GM12878 (cell line): Measurements from ENCODE around the gene TMED7. TPM values are rescaled to one million over a fixed set of nuclear protein-coding genes. Genes with fewer than 3 reads are reported as not detected.
A peak's percentile ranks its signal among the peaks of the same experiment; 100 is the strongest.

ENCODE experiments used
- ASH2L ChIP-seq: fragments of 300-600, 200-600 bp; sonication (generic); IDR thresholded peaks from 2 replicates; pipeline ENCODE4 v1.6.1; 2017; ENCODE audit warnings: low read depth, mild to moderate bottlenecking, borderline replicate concordance
- BCL11A ChIP-seq: IDR thresholded peaks from 2 replicates; pipeline ENCODE4 v1.6.1; 2011; ENCODE audit warnings: low read depth, low read length
- BHLHE40 ChIP-seq, 2 experiments: fragments of 450-650 bp in 1 of 2; IDR thresholded peaks; 2 replicates each; pipeline ENCODE4 v1.6.1; 2011 to 2017; ENCODE audit warnings: low read depth in 2 of 2, borderline replicate concordance in 1 of 2, improper control_type of control experiment in 1 of 2, low read length in 1 of 2, mild to moderate bottlenecking in 1 of 2
- CHD1 ChIP-seq: IDR thresholded peaks from 2 replicates; pipeline ENCODE4 v1.6.1; 2012; ENCODE audit warnings: low read depth, low read length, improper control_type of control experiment
- CHD4 ChIP-seq: fragments of 200-600 bp; sonication (generic); IDR thresholded peaks from 2 replicates; pipeline ENCODE4 v1.6.1; 2016; ENCODE audit warnings: mild to moderate bottlenecking
- CREB1 ChIP-seq: IDR thresholded peaks from 2 replicates; pipeline ENCODE4 v1.6.1; 2012; ENCODE audit warnings: low read depth, mild to moderate bottlenecking, inconsistent platforms
- ETV6 ChIP-seq, 2 experiments: fragments of 450-650 bp in 1 of 2; IDR thresholded peaks in 1 of 2; conservative IDR thresholded peaks in 1 of 2; 2 replicates each; pipeline ENCODE4 v1.6.1; 2014; ENCODE audit warnings: antibody characterized with exemption in 1 of 2, borderline replicate concordance in 1 of 2, low read depth in 1 of 2, mild to moderate bottlenecking in 1 of 2, moderate library complexity in 1 of 2
- FOXM1 ChIP-seq: IDR thresholded peaks from 2 replicates; pipeline ENCODE4 v1.6.1; 2012; ENCODE audit warnings: low read depth, mild to moderate bottlenecking, inconsistent platforms, low read length, moderate library complexity
- HDAC6 ChIP-seq: fragments of 200-600 bp; sonication (generic); IDR thresholded peaks from one replicate; pipeline ENCODE4 v1.8.0; 2017; ENCODE audit warnings: antibody characterized with exemption; ENCODE audit not compliant: unreplicated experiment
- JUND ChIP-seq: IDR thresholded peaks from 2 replicates; pipeline ENCODE4 v1.6.1; 2012; ENCODE audit warnings: low read depth, mild to moderate bottlenecking, low read length, improper control_type of control experiment, moderate library complexity
- NFXL1 ChIP-seq: fragments of 450-650 bp; IDR thresholded peaks from 2 replicates; pipeline ENCODE4 v1.6.1; 2017; ENCODE audit warnings: antibody characterized with exemption, mild to moderate bottlenecking, borderline replicate concordance
- RCOR1 ChIP-seq: conservative IDR thresholded peaks from 2 replicates; pipeline ENCODE4 v1.6.1; 2012; ENCODE audit warnings: low read depth, low read length, improper control_type of control experiment
- SIX5 ChIP-seq: IDR thresholded peaks from 2 replicates; pipeline ENCODE4 v1.6.1; 2011; ENCODE audit warnings: mild to moderate bottlenecking, low read depth, low read length, moderate library complexity; ENCODE audit not compliant: severe bottlenecking
- SREBF1 ChIP-seq: IDR thresholded peaks from 2 replicates; pipeline ENCODE4 v1.6.1; 2012; ENCODE audit warnings: mild to moderate bottlenecking, low read length
- TAF1 ChIP-seq: IDR thresholded peaks from 2 replicates; pipeline ENCODE4 v1.6.1; 2011; ENCODE audit warnings: mild to moderate bottlenecking, low read depth, low read length, borderline replicate concordance
- TCF3 ChIP-seq: IDR thresholded peaks from 2 replicates; pipeline ENCODE4 v1.6.1; 2012; ENCODE audit warnings: low read depth, mild to moderate bottlenecking, low read length, borderline replicate concordance; ENCODE audit not compliant: insufficient read depth
- ZNF384 ChIP-seq: IDR thresholded peaks from 2 replicates; pipeline ENCODE4 v1.6.1; 2012; ENCODE audit warnings: low read depth, mild to moderate bottlenecking, low read length, improper control_type of control experiment, borderline replicate concordance
- polyA plus RNA-seq, 11 experiments: library from polyadenylated mRNA; depleted of rRNA in 4 of 11; unstranded in 6 of 11; stranded (reverse) in 5 of 11; fragments of >200 nt; fragmentation: Nextera tagmentation in 4 of 11; fragmentation: Illumina TruSeq in 1 of 11; extraction: Ambion mirVana in 4 of 11; extraction: Trizol in 1 of 11; gene quantifications; 1 replicate in 1 of 11; 2 replicates in 10 of 11; pipeline versions ENCODE4 v1.2.1 to v1.2.3, GENCODE V29; 2011 to 2016; ENCODE audit warnings: inconsistent platforms in 2 of 11, missing spikeins in 2 of 11, low read depth in 1 of 11
- total RNA-seq, 4 experiments: library from RNA; depleted of rRNA in 3 of 4; stranded (reverse); fragments of >200 nt in 3 of 4; fragmentation: Illumina TruSeq in 1 of 4; extraction: Trizol in 1 of 4; gene quantifications; 2 replicates each; pipeline versions ENCODE4 v1.2.1 to v1.2.3, GENCODE V29; 2013 to 2021
- TF ChIP-seq, protein P1 (sequence below): fragments of 450-650 bp; IDR thresholded peaks from 2 replicates; pipeline ENCODE4 v1.6.1; 2017; ENCODE audit warnings: low read depth, mild to moderate bottlenecking, moderate library complexity
- TF ChIP-seq, protein P2 (sequence below): IDR thresholded peaks from 2 replicates; pipeline ENCODE4 v1.6.1; 2011; ENCODE audit warnings: mild to moderate bottlenecking, low read depth, low read length, moderate library complexity; ENCODE audit not compliant: insufficient replicate concordance
- TF ChIP-seq, protein P3 (sequence below): IDR thresholded peaks from 2 replicates; pipeline ENCODE4 v1.6.1; 2012; ENCODE audit warnings: mild to moderate bottlenecking, low read depth, low read length

TMED7 gene
- total and polyA plus RNA-seq, 10 of the 15 experiments (the other 5 are each of a cell fraction or from before 2014, with no cell fraction given): 8.0 to 37.3 (median 25.2) TPM

DNA sequence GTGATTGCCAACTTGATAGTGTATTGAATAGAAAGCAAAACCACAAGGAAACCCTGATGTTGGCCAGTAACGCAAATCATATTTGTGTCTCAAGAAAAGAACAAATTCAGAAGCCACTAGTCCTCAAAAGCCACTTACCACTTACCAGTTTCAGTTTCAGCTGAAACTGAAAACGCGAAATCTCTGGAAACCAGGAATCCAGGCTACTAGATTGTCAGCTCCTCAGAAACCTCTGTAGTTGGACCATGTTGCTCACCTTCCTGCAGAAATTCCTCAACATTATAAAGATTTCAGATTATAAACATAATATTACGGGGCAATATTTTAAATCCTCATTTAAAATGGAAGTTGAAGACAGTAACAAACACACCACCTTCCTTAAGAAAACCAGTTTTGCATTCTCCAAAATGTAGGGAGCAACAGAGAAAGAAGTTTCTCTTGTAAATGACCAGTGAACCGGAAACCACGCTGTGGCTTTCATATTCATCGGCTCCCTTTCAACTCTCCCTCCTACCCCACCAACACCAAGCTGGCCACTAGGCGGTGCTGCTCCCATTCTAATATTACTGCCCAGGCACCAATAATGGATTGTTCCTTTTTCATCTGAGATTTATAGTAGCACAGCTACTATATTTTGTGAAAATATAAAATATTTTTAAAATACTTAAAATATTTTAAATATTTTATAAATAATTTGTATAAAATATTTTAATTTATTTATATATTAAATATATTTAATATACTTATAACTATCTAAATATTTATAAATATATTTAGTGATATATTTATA is 8.7 kb upstream of the TMED7 start (continued):
- TF ChIP-seq, protein P1, sequence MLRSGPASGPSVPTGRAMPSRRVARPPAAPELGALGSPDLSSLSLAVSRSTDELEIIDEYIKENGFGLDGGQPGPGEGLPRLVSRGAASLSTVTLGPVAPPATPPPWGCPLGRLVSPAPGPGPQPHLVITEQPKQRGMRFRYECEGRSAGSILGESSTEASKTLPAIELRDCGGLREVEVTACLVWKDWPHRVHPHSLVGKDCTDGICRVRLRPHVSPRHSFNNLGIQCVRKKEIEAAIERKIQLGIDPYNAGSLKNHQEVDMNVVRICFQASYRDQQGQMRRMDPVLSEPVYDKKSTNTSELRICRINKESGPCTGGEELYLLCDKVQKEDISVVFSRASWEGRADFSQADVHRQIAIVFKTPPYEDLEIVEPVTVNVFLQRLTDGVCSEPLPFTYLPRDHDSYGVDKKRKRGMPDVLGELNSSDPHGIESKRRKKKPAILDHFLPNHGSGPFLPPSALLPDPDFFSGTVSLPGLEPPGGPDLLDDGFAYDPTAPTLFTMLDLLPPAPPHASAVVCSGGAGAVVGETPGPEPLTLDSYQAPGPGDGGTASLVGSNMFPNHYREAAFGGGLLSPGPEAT: no peak; the same call in 1 of the 2 replicates
- TF ChIP-seq CHD4 (no peak), TAF1 (no peak), HDAC6 (no peak), NFXL1 (no peak), JUND (no peak), BCL11A (peak; percentile 52; the same call in 1 of the 2 replicates), SREBF1 (no peak), FOXM1 (no peak; the same call in 1 of the 2 replicates), SIX5 (no peak), RCOR1 (no peak), BHLHE40 (IDR thresholded peaks at IDR 0.05; ENCODE audit: borderline replicate concordance in 1 of 2, low read depth in 2 of 2, low read length in 1 of 2) (0 out of 4 replicates have a peak, but pooled peaks of 1 of the 2 experiments have one; percentile 26), ASH2L (no peak), TCF3 (no peak), ETV6 (conservative IDR thresholded peaks at IDR 0.05 in 1 of 2, IDR thresholded peaks at IDR 0.05 in 1 of 2; ENCODE audit: borderline replicate concordance in 1 of 2, low read depth in 1 of 2) (0 out of 4 replicates have a peak, but pooled peaks of 1 of the 2 experiments have one; percentile 11), CREB1 (no peak), CHD1 (no peak), ZNF384 (no peak)
- TF ChIP-seq, protein P2, sequence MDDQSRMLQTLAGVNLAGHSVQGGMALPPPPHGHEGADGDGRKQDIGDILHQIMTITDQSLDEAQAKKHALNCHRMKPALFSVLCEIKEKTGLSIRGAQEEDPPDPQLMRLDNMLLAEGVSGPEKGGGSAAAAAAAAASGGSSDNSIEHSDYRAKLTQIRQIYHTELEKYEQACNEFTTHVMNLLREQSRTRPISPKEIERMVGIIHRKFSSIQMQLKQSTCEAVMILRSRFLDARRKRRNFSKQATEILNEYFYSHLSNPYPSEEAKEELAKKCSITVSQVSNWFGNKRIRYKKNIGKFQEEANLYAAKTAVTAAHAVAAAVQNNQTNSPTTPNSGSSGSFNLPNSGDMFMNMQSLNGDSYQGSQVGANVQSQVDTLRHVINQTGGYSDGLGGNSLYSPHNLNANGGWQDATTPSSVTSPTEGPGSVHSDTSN: no peak
- TF ChIP-seq, protein P3, sequence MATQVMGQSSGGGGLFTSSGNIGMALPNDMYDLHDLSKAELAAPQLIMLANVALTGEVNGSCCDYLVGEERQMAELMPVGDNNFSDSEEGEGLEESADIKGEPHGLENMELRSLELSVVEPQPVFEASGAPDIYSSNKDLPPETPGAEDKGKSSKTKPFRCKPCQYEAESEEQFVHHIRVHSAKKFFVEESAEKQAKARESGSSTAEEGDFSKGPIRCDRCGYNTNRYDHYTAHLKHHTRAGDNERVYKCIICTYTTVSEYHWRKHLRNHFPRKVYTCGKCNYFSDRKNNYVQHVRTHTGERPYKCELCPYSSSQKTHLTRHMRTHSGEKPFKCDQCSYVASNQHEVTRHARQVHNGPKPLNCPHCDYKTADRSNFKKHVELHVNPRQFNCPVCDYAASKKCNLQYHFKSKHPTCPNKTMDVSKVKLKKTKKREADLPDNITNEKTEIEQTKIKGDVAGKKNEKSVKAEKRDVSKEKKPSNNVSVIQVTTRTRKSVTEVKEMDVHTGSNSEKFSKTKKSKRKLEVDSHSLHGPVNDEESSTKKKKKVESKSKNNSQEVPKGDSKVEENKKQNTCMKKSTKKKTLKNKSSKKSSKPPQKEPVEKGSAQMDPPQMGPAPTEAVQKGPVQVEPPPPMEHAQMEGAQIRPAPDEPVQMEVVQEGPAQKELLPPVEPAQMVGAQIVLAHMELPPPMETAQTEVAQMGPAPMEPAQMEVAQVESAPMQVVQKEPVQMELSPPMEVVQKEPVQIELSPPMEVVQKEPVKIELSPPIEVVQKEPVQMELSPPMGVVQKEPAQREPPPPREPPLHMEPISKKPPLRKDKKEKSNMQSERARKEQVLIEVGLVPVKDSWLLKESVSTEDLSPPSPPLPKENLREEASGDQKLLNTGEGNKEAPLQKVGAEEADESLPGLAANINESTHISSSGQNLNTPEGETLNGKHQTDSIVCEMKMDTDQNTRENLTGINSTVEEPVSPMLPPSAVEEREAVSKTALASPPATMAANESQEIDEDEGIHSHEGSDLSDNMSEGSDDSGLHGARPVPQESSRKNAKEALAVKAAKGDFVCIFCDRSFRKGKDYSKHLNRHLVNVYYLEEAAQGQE: no peak
